Measurements from ENCODE around the gene TCERG1L.

DNA sequence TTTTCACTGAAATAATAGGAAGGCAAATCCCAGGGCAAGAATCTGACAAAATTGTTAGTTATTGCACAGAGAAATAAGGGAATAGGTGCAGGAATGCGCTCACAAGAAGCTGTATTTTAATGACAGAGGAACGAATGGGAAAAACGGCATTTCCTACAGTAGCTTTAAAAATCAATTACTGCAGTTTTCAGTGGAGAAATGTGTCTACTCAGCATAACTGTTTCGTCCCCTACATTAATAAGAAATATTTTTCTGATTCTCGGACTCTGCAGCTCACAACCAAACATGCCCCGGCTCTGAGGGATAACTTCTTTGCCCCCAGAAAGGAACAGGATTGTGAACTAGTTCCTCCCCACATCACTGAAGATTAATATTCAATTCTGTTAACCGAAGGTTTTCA, 44.9 kb upstream of the TCERG1L start:
- TF ChIP-seq, protein P1, sequence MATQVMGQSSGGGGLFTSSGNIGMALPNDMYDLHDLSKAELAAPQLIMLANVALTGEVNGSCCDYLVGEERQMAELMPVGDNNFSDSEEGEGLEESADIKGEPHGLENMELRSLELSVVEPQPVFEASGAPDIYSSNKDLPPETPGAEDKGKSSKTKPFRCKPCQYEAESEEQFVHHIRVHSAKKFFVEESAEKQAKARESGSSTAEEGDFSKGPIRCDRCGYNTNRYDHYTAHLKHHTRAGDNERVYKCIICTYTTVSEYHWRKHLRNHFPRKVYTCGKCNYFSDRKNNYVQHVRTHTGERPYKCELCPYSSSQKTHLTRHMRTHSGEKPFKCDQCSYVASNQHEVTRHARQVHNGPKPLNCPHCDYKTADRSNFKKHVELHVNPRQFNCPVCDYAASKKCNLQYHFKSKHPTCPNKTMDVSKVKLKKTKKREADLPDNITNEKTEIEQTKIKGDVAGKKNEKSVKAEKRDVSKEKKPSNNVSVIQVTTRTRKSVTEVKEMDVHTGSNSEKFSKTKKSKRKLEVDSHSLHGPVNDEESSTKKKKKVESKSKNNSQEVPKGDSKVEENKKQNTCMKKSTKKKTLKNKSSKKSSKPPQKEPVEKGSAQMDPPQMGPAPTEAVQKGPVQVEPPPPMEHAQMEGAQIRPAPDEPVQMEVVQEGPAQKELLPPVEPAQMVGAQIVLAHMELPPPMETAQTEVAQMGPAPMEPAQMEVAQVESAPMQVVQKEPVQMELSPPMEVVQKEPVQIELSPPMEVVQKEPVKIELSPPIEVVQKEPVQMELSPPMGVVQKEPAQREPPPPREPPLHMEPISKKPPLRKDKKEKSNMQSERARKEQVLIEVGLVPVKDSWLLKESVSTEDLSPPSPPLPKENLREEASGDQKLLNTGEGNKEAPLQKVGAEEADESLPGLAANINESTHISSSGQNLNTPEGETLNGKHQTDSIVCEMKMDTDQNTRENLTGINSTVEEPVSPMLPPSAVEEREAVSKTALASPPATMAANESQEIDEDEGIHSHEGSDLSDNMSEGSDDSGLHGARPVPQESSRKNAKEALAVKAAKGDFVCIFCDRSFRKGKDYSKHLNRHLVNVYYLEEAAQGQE (IDR thresholded peaks at IDR 0.05; ENCODE audit: insufficient replicate concordance, low read depth) = no peak
- TF ChIP-seq, protein P2, sequence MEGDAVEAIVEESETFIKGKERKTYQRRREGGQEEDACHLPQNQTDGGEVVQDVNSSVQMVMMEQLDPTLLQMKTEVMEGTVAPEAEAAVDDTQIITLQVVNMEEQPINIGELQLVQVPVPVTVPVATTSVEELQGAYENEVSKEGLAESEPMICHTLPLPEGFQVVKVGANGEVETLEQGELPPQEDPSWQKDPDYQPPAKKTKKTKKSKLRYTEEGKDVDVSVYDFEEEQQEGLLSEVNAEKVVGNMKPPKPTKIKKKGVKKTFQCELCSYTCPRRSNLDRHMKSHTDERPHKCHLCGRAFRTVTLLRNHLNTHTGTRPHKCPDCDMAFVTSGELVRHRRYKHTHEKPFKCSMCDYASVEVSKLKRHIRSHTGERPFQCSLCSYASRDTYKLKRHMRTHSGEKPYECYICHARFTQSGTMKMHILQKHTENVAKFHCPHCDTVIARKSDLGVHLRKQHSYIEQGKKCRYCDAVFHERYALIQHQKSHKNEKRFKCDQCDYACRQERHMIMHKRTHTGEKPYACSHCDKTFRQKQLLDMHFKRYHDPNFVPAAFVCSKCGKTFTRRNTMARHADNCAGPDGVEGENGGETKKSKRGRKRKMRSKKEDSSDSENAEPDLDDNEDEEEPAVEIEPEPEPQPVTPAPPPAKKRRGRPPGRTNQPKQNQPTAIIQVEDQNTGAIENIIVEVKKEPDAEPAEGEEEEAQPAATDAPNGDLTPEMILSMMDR (IDR thresholded peaks at IDR 0.05; ENCODE audit: insufficient read depth, low read length) = no peak
- TF ChIP-seq POLR2AphosphoS5 (IDR thresholded peaks at IDR 0.05; ENCODE audit: low read depth) (no peak), GABPA (IDR thresholded peaks at IDR 0.05; ENCODE audit: low read depth) (no peak), SPI1 (IDR thresholded peaks at IDR 0.05; ENCODE audit: borderline replicate concordance, low read depth) (no peak)
